ENCODE results near the gene PDCD7. TPM values are rescaled to one million over a fixed set of nuclear protein-coding genes. Genes with fewer than 3 reads are reported as not detected.

The PDCD7 gene
- total and polyA plus RNA-seq, 9 donors: 11.6 to 25.4 (median 21.0) TPM

DNA sequence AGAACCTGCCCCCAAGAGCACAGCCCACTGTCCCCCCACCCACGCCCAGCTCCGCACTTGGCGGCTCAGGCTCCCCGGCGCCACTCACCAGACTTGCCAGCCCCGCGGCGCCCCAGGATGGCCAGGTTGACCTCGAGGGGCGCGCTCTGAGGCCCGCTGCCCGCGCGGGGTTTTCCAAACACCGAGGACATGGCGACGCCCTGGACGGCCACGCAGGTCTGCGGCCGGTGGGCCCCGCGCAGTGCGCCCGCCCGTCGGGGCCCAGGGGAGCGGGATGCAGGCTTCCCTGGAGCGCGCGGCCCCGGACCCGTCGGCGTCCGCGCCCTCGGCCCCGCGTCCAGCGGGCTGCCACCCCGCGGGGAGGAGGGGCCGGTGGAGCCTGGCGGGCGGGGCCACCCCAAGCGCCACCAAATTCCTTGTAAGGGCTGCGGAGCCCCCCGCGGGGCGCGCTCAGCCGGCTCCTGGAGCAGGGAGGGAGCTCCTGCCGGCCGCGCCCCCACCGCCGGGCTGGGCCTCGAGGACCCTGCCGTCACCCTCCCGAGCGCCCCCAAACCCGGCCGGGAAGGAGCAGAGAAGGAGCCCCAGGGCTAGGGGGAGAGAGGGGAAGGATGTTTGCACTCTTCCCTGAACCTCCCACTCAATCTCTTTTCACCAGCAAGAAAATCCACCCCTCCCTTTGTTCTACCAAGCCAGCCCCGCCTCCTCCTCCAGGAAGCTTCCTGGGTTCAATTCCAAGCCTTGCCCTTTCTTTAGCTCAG lies 65.8 kb downstream of the PDCD7 start, which contains the start of gene RASL12:
RASL12 (minus strand) TSS at position 347 of the 758 bp plus-strand sequence; CDS start at position 191, 156 bp downstream.
- DNase-seq: no peak
- no peaks in the 10 kb centered on the region for H3K36me3 ChIP-seq (ENCODE audit: control insufficient read depth, insufficient read depth, low read length)
- H3K9me3 ChIP-seq (replicated peaks; ENCODE audit: control insufficient read depth, low read depth, low read length): no peaks in the 10 kb centered on the region
- H3K27me3 ChIP-seq (ENCODE audit: control insufficient read depth, insufficient read depth, low read length): peaks cover 29% of the 10 kb centered on the region
- H3K4me3 ChIP-seq (ENCODE audit: low read length): peak within 1 kb of the TSS; percentile 45
- peaks cover 58% of the 10 kb centered on the region for H3K4me1 ChIP-seq (ENCODE audit: control insufficient read depth, insufficient read depth, low read length)
- WGBS (ENCODE audit: insufficient coverage): 2% methylated on average over 48 of the region's 66 CpGs
- H3K27ac ChIP-seq (ENCODE audit: low read length): peak within 1 kb of the TSS; percentile 90

Other genes with a start within 250 kb of the PDCD7 start
- gene ANKDD1A, start 221.9 kb downstream of the PDCD7 start, total RNA-seq: 3.5 TPM
- 1 to 10 TPM; 2.9 to 8.4 (median 5.3) TPM for gene ANKDD1A, start 221.9 kb downstream of the PDCD7 start, polyA plus RNA-seq (ENCODE audit: insufficient read depth in 1 of 8, insufficient read length in 8 of 8, low replicate concordance in 1 of 8)
- gene SPG21, start 143.9 kb downstream of the PDCD7 start, total RNA-seq: 57.5 TPM
- 100 to 1,000 TPM in 1 of 8 donors, 10 to 100 TPM in 7; 70.4 to 102 (median 79.5) TPM for gene SPG21, start 143.9 kb downstream of the PDCD7 start, polyA plus RNA-seq (ENCODE audit: insufficient read depth in 1 of 8, insufficient read length in 8 of 8, low replicate concordance in 1 of 8)
- gene MTFMT, start 104.2 kb downstream of the PDCD7 start, total RNA-seq: 9.7 TPM
- 10 to 100 TPM in 1 of 8 donors, 1 to 10 TPM in 7; 7.9 to 11.2 (median 9.3) TPM for gene MTFMT, start 104.2 kb downstream of the PDCD7 start, polyA plus RNA-seq (ENCODE audit: insufficient read depth in 1 of 8, insufficient read length in 8 of 8, low replicate concordance in 1 of 8)
- 0.71 TPM for gene SLC51B, start 88.4 kb downstream of the PDCD7 start, total RNA-seq
- gene SLC51B, start 88.4 kb downstream of the PDCD7 start, polyA plus RNA-seq (ENCODE audit: insufficient read depth in 1 of 8, insufficient read length in 8 of 8, low replicate concordance in 1 of 8): 1 to 10 TPM in 7 of 8 donors, under 1 TPM in 1; 0.95 to 3.0 (median 1.6) TPM
- 15.2 TPM for gene RASL12, start 65.8 kb downstream of the PDCD7 start, total RNA-seq
- 10 to 100 TPM; 11.9 to 16.5 (median 14.1) TPM for gene RASL12, start 65.8 kb downstream of the PDCD7 start, polyA plus RNA-seq (ENCODE audit: insufficient read depth in 1 of 8, insufficient read length in 8 of 8, low replicate concordance in 1 of 8)
- 1.6 TPM for gene KBTBD13, start 57.1 kb downstream of the PDCD7 start, total RNA-seq
- gene KBTBD13, start 57.1 kb downstream of the PDCD7 start, polyA plus RNA-seq (ENCODE audit: insufficient read depth in 1 of 8, insufficient read length in 8 of 8, low replicate concordance in 1 of 8): 1 to 10 TPM in 5 of 8 donors, under 1 TPM in 3; 0.48 to 2.5 (median 1.5) TPM
- 2.6 TPM for gene UBAP1L, start 18.6 kb downstream of the PDCD7 start, total RNA-seq
- gene UBAP1L, start 18.6 kb downstream of the PDCD7 start, polyA plus RNA-seq (ENCODE audit: insufficient read depth in 1 of 8, insufficient read length in 8 of 8, low replicate concordance in 1 of 8): 1 to 10 TPM; 3.0 to 7.2 (median 4.9) TPM
- gene CLPX, start 51.5 kb upstream of the PDCD7 start, total RNA-seq: 33.9 TPM
- 10 to 100 TPM; 30.0 to 45.9 (median 40.0) TPM for gene CLPX, start 51.5 kb upstream of the PDCD7 start, polyA plus RNA-seq (ENCODE audit: insufficient read depth in 1 of 8, insufficient read length in 8 of 8, low replicate concordance in 1 of 8)
- gene CILP, start 77.7 kb upstream of the PDCD7 start, total RNA-seq: 32.5 TPM
- 10 to 100 TPM; 10.4 to 31.6 (median 17.0) TPM for gene CILP, start 77.7 kb upstream of the PDCD7 start, polyA plus RNA-seq (ENCODE audit: insufficient read depth in 1 of 8, insufficient read length in 8 of 8, low replicate concordance in 1 of 8)
- 9.0 TPM for gene PARP16, start 153.1 kb upstream of the PDCD7 start, total RNA-seq
- gene PARP16, start 153.1 kb upstream of the PDCD7 start, polyA plus RNA-seq (ENCODE audit: insufficient read depth in 1 of 8, insufficient read length in 8 of 8, low replicate concordance in 1 of 8): 10 to 100 TPM; 10.4 to 14.6 (median 11.7) TPM
- 92.5 TPM for gene RNU5A-1, start 162.2 kb upstream of the PDCD7 start, total RNA-seq
- gene RNU5A-1, start 162.2 kb upstream of the PDCD7 start, polyA plus RNA-seq (ENCODE audit: insufficient read depth in 1 of 8, insufficient read length in 8 of 8, low replicate concordance in 1 of 8): not detected
- gene RNU5B-1, start 170.9 kb upstream of the PDCD7 start, total RNA-seq: 283 TPM
- not detected for gene RNU5B-1, start 170.9 kb upstream of the PDCD7 start, polyA plus RNA-seq (ENCODE audit: insufficient read depth in 1 of 8, insufficient read length in 8 of 8, low replicate concordance in 1 of 8)
- gene IGDCC3, start 244.2 kb upstream of the PDCD7 start, total RNA-seq: 1.8 TPM
- 1 to 10 TPM; 2.1 to 3.6 (median 2.6) TPM for gene IGDCC3, start 244.2 kb upstream of the PDCD7 start, polyA plus RNA-seq (ENCODE audit: insufficient read depth in 1 of 8, insufficient read length in 8 of 8, low replicate concordance in 1 of 8)

Data from muscle of leg (tissue), 11 donors.